ENCODE measurements around the gene ETS1. TPM values are rescaled to one million over a fixed set of nuclear protein-coding genes. Genes with fewer than 3 reads are reported as not detected.
A peak's percentile ranks its signal among the peaks of the same experiment; 100 is the strongest.

ETS1 gene
- total and polyA plus RNA-seq, 11 donors: 18.4 to 101 (median 45.3) TPM

GRCh38 chr11:128474036-128474874, 113.1 kb downstream of the ETS1 start:
- TF ChIP-seq POLR2A (IDR thresholded peaks at IDR 0.05): no peak
- TF ChIP-seq, protein P1, sequence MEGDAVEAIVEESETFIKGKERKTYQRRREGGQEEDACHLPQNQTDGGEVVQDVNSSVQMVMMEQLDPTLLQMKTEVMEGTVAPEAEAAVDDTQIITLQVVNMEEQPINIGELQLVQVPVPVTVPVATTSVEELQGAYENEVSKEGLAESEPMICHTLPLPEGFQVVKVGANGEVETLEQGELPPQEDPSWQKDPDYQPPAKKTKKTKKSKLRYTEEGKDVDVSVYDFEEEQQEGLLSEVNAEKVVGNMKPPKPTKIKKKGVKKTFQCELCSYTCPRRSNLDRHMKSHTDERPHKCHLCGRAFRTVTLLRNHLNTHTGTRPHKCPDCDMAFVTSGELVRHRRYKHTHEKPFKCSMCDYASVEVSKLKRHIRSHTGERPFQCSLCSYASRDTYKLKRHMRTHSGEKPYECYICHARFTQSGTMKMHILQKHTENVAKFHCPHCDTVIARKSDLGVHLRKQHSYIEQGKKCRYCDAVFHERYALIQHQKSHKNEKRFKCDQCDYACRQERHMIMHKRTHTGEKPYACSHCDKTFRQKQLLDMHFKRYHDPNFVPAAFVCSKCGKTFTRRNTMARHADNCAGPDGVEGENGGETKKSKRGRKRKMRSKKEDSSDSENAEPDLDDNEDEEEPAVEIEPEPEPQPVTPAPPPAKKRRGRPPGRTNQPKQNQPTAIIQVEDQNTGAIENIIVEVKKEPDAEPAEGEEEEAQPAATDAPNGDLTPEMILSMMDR (IDR thresholded peaks at IDR 0.05): no peak
- WGBS, 4 donors: 39 to 49% (median 39%) methylated on average over 8 of the region's 8 CpGs
- Histone ChIP-seq H3K9me3 (no peaks in the 10 kb centered on the region), H3K4me1 (peaks cover 11 to 97% (median 86%) of the 10 kb centered on the region in 12 donors), H3K27ac (peak overlapping the region in 11 of 12 donors; percentile 31 to 83 (median 52)), H3K36me3 (peaks cover 0 to 83% (median 80%) of the 10 kb centered on the region in 9 donors), H3K4me3 (peak overlapping the region in 1 of 12 donors; percentile 23), H3K27me3 (no peaks in the 10 kb centered on the region)
- intact Hi-C loops (cut with DNase I): loop anchor here in 3 of 10 donors (5.0 to 10.0 kb wide), 5 partner anchors 48 to 361 kb away; no protein-coding TSS in a partner anchor
- no peak for DNase-seq
- ATAC-seq: peak in 2 of 4 donors; percentile 13 to 16

DNA sequence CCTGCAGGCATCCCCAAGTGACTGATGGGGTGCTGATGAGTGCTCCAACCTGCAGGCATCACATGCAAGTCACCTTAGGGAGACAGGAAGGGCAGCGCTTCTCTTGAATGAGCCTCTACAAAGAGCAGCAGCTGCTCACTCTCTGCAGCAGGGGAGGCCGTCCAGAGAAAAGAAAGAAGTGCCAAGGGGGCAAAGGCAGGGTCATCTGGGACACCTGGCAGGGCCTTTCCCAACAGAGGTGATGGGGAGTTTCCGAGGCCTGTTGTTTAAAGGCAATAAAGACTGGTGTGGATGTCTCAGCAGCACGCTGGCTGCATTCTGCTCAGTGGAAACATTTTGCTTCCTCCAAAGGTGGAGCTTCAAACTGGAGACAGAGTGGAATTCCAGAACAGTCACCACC, 113.7 kb downstream of the ETS1 start:
- WGBS, 4 donors: 54 to 66% (median 60%) methylated on average over 4 of the region's 4 CpGs
- TF ChIP-seq POLR2A (IDR thresholded peaks at IDR 0.05): no peak
- Histone ChIP-seq H3K27ac (peak overlapping the region in 9 of 12 donors; percentile 4 to 83 (median 52)), H3K27me3 (no peaks in the 10 kb centered on the region), H3K36me3 (peaks cover 0 to 83% (median 76%) of the 10 kb centered on the region in 9 donors), H3K4me1 (peaks cover 11 to 97% (median 86%) of the 10 kb centered on the region in 12 donors), H3K9me3 (no peaks in the 10 kb centered on the region), H3K4me3 (peak overlapping the region in 1 of 12 donors; percentile 23)
- intact Hi-C loops (cut with DNase I): loop anchor here in 3 of 10 donors (5.0 to 10.0 kb wide), 5 partner anchors 49 to 361 kb away; no protein-coding TSS in a partner anchor
- ATAC-seq (peak in 3 of 4 donors; percentile 17 to 53 (median 44)), DNase-seq (no peak)

DNA sequence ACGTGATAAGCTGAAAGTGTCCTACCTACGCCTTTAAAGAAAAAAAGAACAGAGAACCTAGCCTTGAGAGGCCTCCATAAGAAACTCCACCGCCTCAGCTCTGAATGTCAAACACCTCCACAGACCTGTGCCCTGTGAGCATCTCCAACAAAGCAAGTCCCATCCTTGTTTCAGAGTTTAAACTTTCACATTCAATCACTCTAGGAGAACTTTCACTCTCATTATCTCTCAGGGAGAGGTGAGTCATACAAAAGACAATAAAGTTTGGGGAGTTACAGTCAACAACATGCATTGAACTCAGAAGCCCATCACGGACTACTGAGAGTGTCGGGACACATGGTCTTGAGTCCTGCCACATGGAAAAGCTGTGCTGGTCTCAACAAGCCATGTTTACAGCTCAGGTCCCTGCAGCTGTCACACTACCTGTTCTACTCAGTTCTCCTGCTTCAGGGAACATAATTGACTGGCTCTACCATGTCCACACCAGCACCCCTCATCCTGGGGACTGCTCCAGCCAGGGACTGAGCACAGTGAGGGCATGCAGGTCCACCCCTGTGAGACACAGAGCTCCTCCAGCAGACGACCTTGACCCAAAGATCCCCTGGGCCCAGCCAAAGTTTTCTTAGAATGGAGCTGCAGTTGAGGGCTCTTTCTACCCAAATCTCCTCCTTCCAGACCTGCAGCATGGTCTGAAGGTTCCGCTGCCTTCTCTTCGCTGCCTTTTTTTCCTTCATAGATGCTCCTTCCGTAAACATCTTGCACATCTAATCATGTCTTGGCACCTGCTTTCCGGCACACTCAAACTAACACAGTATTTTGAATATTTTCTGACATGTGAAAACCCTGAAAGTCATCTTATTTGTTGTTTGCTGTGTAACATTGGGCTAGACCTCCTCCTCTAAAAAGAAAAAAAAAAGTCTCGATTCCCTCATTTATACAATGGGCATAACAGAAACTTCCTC, 114.9 kb downstream of the ETS1 start:
- intact Hi-C loops (cut with DNase I): loop anchor here in 3 of 10 donors (5.0 to 10.0 kb wide), 5 partner anchors 50 to 362 kb away; no protein-coding TSS in a partner anchor
- 62 to 75% (median 70%) methylated on average over 11 of the region's 11 CpGs for WGBS, 4 donors
- Histone ChIP-seq H3K4me3 (peak overlapping the region in 1 of 12 donors; percentile 6), H3K27me3 (no peaks in the 10 kb centered on the region), H3K4me1 (peaks cover 17 to 100% (median 90%) of the 10 kb centered on the region in 12 donors), H3K27ac (peak overlapping the region in 7 of 12 donors; percentile 0 to 83 (median 35)), H3K36me3 (peaks cover 0 to 87% (median 77%) of the 10 kb centered on the region in 9 donors), H3K9me3 (no peaks in the 10 kb centered on the region)
- ATAC-seq (peak in 1 of 4 donors; percentile 9), DNase-seq (no peak)
- TF ChIP-seq, protein P1 (IDR thresholded peaks at IDR 0.05): no peak
- no peak for TF ChIP-seq POLR2A (IDR thresholded peaks at IDR 0.05)

GRCh38 chr11:128471138-128471661, 116.2 kb downstream of the ETS1 start:
- peaks cover 17 to 100% (median 91%) of the 10 kb centered on the region in 12 donors for H3K4me1 ChIP-seq
- DNase-seq: peak in 1 of 5 donors; percentile 64
- ATAC-seq: no peak
- intact Hi-C loops (cut with DNase I): loop anchor here in 3 of 10 donors (5.0 to 10.0 kb wide), 5 partner anchors 51 to 364 kb away; no protein-coding TSS in a partner anchor
- TF ChIP-seq POLR2A (IDR thresholded peaks at IDR 0.05): no peak
- TF ChIP-seq, protein P1 (IDR thresholded peaks at IDR 0.05): no peak
- no peak overlapping the region for H3K4me3 ChIP-seq
- peak overlapping the region in 9 of 12 donors; percentile 1 to 83 (median 18) for H3K27ac ChIP-seq
- peaks cover 0 to 87% (median 65%) of the 10 kb centered on the region in 9 donors for H3K36me3 ChIP-seq
- WGBS, 4 donors: 54 to 73% (median 62%) methylated on average over 3 of the region's 3 CpGs
- H3K27me3 ChIP-seq: no peaks in the 10 kb centered on the region
- H3K9me3 ChIP-seq: no peaks in the 10 kb centered on the region

Data from heart left ventricle (tissue), 16 donors.